Raji (cell line): ENCODE data around the gene SPPL3.

ENCODE experiments used
- POLR2A ChIP-seq: IDR thresholded peaks from 2 replicates; pipeline ENCODE4 v1.6.1; 2011; ENCODE audit warnings: low read depth, low read length, control low read depth; ENCODE audit not compliant: insufficient read depth

The SPPL3 gene

GRCh38 chr12:120797677-120798642 lies 106.2 kb downstream of the SPPL3 start:
- TF ChIP-seq POLR2A, result no peak

DNA sequence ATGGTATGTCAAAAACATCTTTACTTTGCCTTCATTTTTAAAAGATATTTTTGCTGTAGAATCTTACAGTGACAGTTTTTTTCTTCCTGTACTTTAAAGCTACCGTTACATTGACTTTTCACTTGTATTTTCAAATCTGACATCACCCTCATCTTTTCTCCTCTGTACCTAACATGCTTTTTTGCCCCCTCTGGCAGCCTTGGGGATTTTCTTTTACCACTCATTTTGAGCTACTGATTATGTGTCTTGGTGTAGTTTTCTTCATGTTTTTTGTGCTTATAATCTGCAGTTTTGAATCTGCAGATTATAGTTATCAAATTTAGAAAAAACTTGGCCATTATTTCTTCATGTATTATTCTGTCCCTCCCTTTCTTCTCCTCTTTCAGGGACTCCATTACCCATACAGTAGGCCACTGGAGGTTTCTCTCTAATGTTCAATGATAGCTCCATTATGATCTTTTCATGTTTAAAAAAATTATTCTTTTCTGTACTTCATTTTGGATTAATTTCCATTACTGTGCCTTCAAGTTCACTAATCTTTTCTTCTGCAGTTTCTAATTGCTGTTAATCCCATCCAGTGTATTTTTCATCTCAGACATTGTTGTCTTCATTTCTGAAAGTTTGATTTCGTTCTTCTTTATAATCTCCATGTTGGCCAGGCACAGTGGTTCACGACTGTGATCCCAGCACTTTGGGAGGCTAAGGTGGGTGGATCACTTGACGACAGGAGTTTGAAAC lies 108.5 kb downstream of the SPPL3 start:
- no peak for TF ChIP-seq POLR2A

GRCh38 chr12:120793357-120793756 lies 110.8 kb downstream of the SPPL3 start:
- TF ChIP-seq POLR2A, result no peak

- TF ChIP-seq POLR2A, result no peak
Observed at GRCh38 chr12:120791669-120792176, 112.4 kb downstream of the SPPL3 start.

GRCh38 chr12:120790114-120790513 lies 114.0 kb downstream of the SPPL3 start:
- TF ChIP-seq POLR2A, result no peak

GRCh38 chr12:120787889-120788288 lies 116.3 kb downstream of the SPPL3 start:
- no peak for TF ChIP-seq POLR2A

- no peak for TF ChIP-seq POLR2A
Observed at GRCh38 chr12:120784804-120785203, 119.4 kb downstream of the SPPL3 start.

GRCh38 chr12:120783197-120783596 lies 121.0 kb downstream of the SPPL3 start:
- TF ChIP-seq POLR2A, result no peak

GRCh38 chr12:120775862-120776552 lies 128.2 kb downstream of the SPPL3 start:
- no peak for TF ChIP-seq POLR2A

DNA sequence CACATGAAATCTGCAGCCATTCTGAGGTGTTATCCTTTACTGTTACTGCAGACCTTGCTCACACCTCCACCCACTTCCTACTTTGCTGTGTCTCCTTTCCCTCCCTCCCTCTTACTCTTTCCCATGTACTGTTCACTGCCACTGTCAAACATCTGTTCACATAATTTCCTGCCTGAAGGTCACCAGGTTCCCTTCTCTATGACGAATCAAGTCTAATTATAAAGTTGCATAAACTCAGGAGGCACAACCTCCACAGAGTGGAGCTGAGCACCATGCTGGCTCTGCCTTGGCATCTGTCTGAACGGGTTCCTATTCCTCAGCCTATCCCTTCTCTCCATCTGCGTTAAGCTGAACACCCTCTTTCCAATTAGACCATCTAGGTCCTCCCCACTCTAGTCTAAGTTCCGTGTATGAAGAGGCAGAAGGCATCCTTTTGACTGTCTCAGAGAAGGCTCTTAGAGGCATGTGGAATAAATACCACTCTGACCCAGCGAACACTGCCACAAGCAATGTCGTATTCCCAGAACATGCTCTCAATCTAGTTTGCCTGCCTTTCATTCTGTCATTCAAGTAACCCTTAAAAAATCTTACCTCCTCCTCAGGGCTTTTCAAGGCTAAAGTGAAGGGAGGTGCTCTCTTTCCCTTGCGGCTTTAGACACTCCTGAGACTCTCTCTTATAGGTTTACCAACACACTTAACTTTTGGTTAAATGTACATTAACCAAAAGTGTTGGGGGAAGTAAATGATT lies 129.8 kb downstream of the SPPL3 start:
- no peak for TF ChIP-seq POLR2A

DNA sequence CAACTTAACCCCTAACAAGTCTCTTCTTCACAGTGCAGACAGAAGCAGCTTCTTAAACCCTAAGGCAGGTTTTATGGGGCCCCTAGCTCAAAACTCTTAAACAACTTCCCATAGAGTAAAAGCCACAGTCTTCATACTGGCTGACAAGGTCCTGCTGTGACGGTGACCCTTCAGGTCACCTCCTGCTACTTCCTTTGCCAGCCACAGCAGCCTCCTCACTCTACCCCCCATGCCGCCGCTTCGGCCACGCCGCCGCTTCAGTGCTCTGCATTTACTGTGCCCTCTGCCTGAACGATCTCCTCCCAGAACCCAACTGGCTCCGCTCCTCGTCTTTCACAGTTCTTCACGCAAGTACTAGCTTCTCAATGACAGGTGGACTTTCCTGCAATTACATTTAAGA lies 133.1 kb downstream of the SPPL3 start:
- TF ChIP-seq POLR2A, result no peak

GRCh38 chr12:120767071-120768024 lies 136.8 kb downstream of the SPPL3 start:
- no peak for TF ChIP-seq POLR2A

GRCh38 chr12:120766566-120766965 lies 137.6 kb downstream of the SPPL3 start:
- TF ChIP-seq POLR2A, result no peak
